Measurements from ENCODE around the gene HLTF. TPM values are rescaled to one million over a fixed set of nuclear protein-coding genes. Genes with fewer than 3 reads are reported as not detected.

The HLTF gene
- total RNA-seq, 1 experiment from 2014 or later, result 73.4 TPM

- BruUV-seq (replicated peaks), result no TSS peak
- ATAC-seq (no peak), DNase-seq (ENCODE audit: low read depth, low spot score) (no peak)
- H3K4me1 ChIP-seq (ENCODE audit: control insufficient read depth in 1 of 2, insufficient read depth in 2 of 2, low read length in 2 of 2), result no peaks in the 10 kb centered on the region
- H3K79me2 ChIP-seq (ENCODE audit: insufficient read depth, low read length), result no peaks in the 10 kb centered on the region
- ChIA-PET POLR2A (no interaction called here), CTCF (no interaction called here), RAD21 (ENCODE audit: low non-redundant PET in 1 of 2, low total read pairs in 2 of 2, uncharacterized antibody in 2 of 2, unreplicated experiment in 2 of 2) (no interaction called here)
- TF ChIP-seq YY1 (IDR thresholded peaks at IDR 0.05; ENCODE audit: extremely low read depth, insufficient replicate concordance, low read depth, low read length), result no peak
- TF ChIP-seq ZBTB33 (IDR thresholded peaks at IDR 0.05; ENCODE audit: extremely low read depth, insufficient replicate concordance, low read length), result no peak
- no peak for TF ChIP-seq CBX3 (IDR thresholded peaks at IDR 0.05; ENCODE audit: low read depth)
- TF ChIP-seq ZFX (IDR thresholded peaks at IDR 0.05), result no peak
- TF ChIP-seq JUND (IDR thresholded peaks at IDR 0.05), result no peak
- TF ChIP-seq ZNF274 (IDR thresholded peaks at IDR 0.05; ENCODE audit: low read depth, low read length), result no peak
- no peak for TF ChIP-seq CEBPB (IDR thresholded peaks at IDR 0.05; ENCODE audit: low read depth)
- H3K9me2 ChIP-seq (ENCODE audit: insufficient read depth), result no peaks in the 10 kb centered on the region
- H3K27ac ChIP-seq (ENCODE audit: low read depth, low read length), result no peak overlapping the region
- H3K36me3 ChIP-seq (ENCODE audit: control insufficient read depth in 1 of 2, insufficient read depth in 2 of 2, low read length in 2 of 2), result peaks cover 0 to 7% of the 10 kb centered on the region in 2 experiments; a peak in 2 of 4 replicates
- H4K20me1 ChIP-seq (ENCODE audit: insufficient read depth), result no peaks in the 10 kb centered on the region
- no peak overlapping the region for H3K4me3 ChIP-seq (replicated peaks in 1 of 2; ENCODE audit: low read depth in 1 of 2, low read length in 2 of 2)
- H3K4me2 ChIP-seq (ENCODE audit: low read length), result no peak overlapping the region
- intact Hi-C loops (cut with micrococcal nuclease), result no loop called here
- H3K9me3 ChIP-seq (ENCODE audit: control insufficient read depth in 1 of 2, insufficient read depth in 1 of 2, low read depth in 1 of 2, low read length in 2 of 2), result no peaks in the 10 kb centered on the region
- no peak overlapping the region for H2AFZ ChIP-seq (ENCODE audit: low read depth, low read length, poor library complexity, severe bottlenecking)
- no peak overlapping the region for H3K9ac ChIP-seq (ENCODE audit: low read length)
- H3K27me3 ChIP-seq (ENCODE audit: insufficient read depth, low read length), result no peaks in the 10 kb centered on the region
Observed at GRCh38 chr3:149019580-149019979, 66.8 kb downstream of the HLTF start.

DNA sequence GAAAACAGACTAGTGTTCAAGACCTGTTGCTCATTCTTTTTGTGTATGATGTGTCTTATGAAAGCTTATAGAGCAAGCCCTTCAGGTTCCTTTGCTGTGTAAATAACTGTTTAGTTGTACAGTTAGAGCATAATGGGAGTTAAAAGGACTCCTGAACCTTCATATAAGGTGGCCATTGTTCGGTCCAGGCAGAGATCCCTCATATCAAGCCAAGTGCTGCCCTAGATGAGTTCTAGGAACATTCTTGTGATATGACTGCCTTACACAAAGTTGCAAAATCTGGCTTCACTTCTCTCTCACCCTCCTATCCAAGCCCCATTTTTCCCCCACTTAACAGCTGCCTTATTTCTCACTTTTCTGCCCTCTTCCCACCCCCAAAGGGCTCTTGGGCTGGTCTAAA is 68.1 kb downstream of the HLTF start:
- intact Hi-C loops (cut with micrococcal nuclease), result no loop called here
- no peak for TF ChIP-seq SP1 (IDR thresholded peaks at IDR 0.05; ENCODE audit: low read depth)
- TF ChIP-seq SRF (IDR thresholded peaks at IDR 0.05; ENCODE audit: low read depth), result no peak
- TF ChIP-seq CTCF (IDR thresholded peaks at IDR 0.05 in 2 of 3, conservative IDR thresholded peaks at IDR 0.05 in 1 of 3; ENCODE audit: borderline replicate concordance in 1 of 3, insufficient read depth in 1 of 3, low read depth in 2 of 3, low read length in 2 of 3), result no peak
- TF ChIP-seq EZH2 (IDR thresholded peaks at IDR 0.05), result no peak
- TF ChIP-seq TCF7L2 (IDR thresholded peaks at IDR 0.05; ENCODE audit: borderline replicate concordance, extremely low read depth, insufficient read depth, insufficient read length), result no peak
- TF ChIP-seq POLR2AphosphoS5 (IDR thresholded peaks at IDR 0.05; ENCODE audit: low read depth, low read length), result no peak
- no peak for TF ChIP-seq ELF1 (IDR thresholded peaks at IDR 0.05; ENCODE audit: borderline replicate concordance, low read depth)

More for the DNA sequence above, 68.1 kb downstream of the HLTF start:
- ChIA-PET RAD21 (ENCODE audit: low non-redundant PET in 1 of 2, low total read pairs in 2 of 2, uncharacterized antibody in 2 of 2, unreplicated experiment in 2 of 2) (no interaction called here), POLR2A (no interaction called here), CTCF (no interaction called here)
- H2AFZ ChIP-seq (ENCODE audit: low read depth, low read length, poor library complexity, severe bottlenecking), result no peak overlapping the region
- no peaks in the 10 kb centered on the region for H3K79me2 ChIP-seq (ENCODE audit: insufficient read depth, low read length)
- H3K27me3 ChIP-seq (ENCODE audit: insufficient read depth, low read length), result no peaks in the 10 kb centered on the region
- ATAC-seq (no peak), DNase-seq (ENCODE audit: low read depth, low spot score) (no peak)
- H3K27ac ChIP-seq (ENCODE audit: low read depth, low read length), result no peak overlapping the region
- no peaks in the 10 kb centered on the region for H3K9me2 ChIP-seq (ENCODE audit: insufficient read depth)
- H4K20me1 ChIP-seq (ENCODE audit: insufficient read depth), result no peaks in the 10 kb centered on the region
- H3K4me1 ChIP-seq (ENCODE audit: control insufficient read depth in 1 of 2, insufficient read depth in 2 of 2, low read length in 2 of 2), result no peaks in the 10 kb centered on the region
- no peaks in the 10 kb centered on the region for H3K9me3 ChIP-seq (ENCODE audit: control insufficient read depth in 1 of 2, insufficient read depth in 1 of 2, low read depth in 1 of 2, low read length in 2 of 2)
- no peaks in the 10 kb centered on the region for H3K36me3 ChIP-seq (ENCODE audit: control insufficient read depth in 1 of 2, insufficient read depth in 2 of 2, low read length in 2 of 2)
- H3K4me2 ChIP-seq (ENCODE audit: low read length), result no peak overlapping the region
- H3K9ac ChIP-seq (ENCODE audit: low read length), result no peak overlapping the region
- BruUV-seq (replicated peaks), result no TSS peak
- no peak overlapping the region for H3K4me3 ChIP-seq (replicated peaks in 1 of 2; ENCODE audit: low read depth in 1 of 2, low read length in 2 of 2)

All from HCT116 (cell line).